COLO829 (cell line): ENCODE results near the gene PINLYP.

Experiments used
- DNase-seq: peaks from one replicate; pipeline ENCODE4 v3.0.0; 2012; ENCODE audit warnings: low spot score

PINLYP gene

GRCh38 chr19:43548706-43549105 lies 26.9 kb upstream of the PINLYP start:
- DNase-seq = no peak

GRCh38 chr19:43551399-43552197 lies 24.0 kb upstream of the PINLYP start:
- no peak for DNase-seq

GRCh38 chr19:43552198-43552450 lies 23.5 kb upstream of the PINLYP start:
- DNase-seq = no peak

DNA sequence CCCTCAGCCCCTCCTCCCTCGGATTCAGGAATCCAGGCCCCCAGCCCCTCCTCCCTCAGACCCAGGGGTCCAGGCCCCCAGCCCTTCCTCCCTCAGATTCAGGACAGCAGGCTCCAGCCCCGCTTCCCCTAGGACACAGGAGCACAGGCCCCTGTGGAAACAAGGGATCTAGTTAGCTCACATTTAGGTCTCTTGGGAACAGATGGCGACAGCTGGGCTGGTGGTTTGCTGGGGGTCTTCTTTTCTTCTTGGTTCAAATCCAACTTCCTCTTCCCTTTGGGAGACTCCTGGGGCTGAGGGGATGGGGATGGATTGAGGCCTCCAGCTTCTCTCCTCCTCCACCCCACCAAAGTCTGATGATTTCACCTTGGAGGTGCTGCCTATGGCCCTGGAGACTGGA lies 23.0 kb upstream of the PINLYP start:
- no peak for DNase-seq

DNA sequence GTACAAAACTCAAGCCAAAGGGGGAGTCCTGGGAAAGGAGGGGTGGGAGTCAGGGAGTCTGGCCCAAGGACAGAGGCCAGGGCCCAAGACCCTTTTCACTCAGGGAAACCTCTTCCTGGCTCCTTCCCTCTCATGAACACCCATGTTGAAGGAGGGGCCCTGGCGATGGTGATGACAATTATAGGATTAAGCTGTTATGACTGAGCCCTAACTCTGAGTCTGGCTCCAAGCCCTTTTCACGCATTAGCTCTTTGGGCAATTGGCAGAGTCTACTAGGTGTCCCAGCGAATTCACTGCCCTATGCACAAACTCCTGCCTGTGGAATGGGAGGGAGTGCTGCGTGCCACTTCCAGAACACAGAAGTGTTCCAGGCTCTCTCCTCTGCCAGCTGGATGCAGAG lies 21.9 kb upstream of the PINLYP start:
- DNase-seq = no peak

DNA sequence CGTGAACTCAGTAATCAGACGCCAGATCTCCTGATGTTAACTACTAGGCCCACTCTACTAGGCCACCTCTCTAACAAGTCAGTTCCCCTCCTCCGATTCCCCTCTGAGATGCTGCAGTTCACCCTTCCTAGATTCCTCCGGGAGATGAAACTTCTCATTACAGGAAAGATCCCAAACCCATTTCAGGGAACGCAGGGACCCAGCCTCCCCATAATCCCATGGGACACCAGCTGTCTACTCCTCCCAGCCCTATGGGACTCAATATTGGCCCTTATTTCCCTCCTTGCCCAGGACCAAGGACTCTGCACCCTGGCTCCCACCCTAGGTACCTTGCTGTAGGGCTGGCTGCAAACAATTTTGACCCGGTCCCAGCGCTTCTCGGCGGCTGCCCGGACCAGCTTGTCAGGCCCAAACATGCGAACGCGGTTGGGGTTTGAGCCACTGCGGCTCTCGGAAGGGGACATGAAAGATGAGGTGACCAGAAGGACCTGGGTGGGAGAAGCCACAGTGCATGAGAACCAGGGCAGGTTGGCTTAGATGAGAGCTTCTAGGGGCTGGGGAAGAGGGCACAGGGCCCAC lies 21.2 kb upstream of the PINLYP start:
- DNase-seq = no peak

GRCh38 chr19:43555185-43555770 lies 20.3 kb upstream of the PINLYP start:
- DNase-seq = peak; percentile 51

GRCh38 chr19:43560687-43561086 lies 14.9 kb upstream of the PINLYP start:
- DNase-seq = no peak

DNA sequence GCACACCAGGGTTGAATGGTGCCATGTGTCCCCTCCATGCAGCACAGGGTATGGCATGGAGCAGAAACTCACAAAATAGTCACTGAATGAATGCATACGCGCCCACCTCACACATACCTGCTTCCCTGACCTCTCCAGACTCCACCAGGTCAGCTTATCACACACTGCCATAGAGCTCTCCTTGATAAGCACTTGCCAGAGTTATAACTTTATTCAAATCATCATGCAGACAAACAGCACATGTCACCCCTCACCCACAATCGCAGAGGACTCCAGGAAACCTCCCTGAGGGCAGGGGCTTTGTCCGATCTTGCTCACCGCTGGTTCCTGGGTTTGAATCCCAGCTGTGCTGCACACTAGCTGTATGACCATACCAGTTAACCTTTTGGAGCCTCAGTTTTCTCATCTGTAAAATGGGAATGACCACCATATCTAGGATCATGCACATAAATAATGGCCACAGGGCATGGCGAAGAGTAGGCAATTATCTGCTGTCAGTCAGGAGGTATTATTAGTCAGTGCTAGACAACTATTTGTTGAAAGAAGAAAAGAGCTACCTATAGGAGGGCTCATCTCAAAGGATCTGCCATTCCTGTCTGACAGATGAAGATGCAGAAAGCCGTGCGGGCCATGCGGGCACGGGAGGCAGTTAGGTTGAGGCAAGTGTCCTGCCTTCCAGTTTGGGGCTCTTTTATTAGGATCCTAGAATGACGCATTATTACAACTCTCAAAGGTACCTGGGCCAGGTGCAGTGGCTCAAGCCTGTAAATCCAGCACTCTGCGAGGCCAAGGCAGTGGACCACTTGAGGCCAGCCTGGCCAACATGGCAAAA lies 14.2 kb upstream of the PINLYP start:
- no peak for DNase-seq

GRCh38 chr19:43562226-43562697 lies 13.3 kb upstream of the PINLYP start:
- DNase-seq = no peak

DNA sequence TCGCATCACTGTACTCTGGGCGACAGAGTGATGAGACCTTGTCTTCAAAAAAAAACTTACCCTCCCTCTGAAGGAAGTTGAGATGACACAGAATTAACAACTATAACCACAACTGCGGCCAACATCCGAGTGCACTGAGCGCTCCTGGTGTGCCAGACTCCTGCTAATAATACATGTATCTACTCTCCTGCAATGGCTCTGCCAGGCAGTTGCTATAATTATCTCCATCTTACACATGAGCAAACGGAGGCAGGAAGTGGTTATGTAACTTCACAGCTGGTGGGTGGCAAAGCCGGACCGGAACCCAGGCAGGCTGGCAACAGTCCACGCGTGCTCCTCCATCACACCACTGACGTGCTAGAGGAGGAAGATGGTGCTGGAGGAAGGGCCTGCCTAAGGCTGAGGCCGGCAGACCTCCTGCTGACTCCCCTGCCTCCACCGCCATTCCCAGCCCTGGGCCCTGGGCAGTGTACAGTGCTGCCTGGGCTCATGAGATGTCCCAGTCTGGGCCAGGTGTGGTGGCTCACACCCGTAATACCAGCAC lies 12.8 kb upstream of the PINLYP start:
- peak; percentile 50 for DNase-seq

GRCh38 chr19:43563816-43564457 lies 11.7 kb upstream of the PINLYP start:
- no peak for DNase-seq

GRCh38 chr19:43564800-43565199 lies 10.8 kb upstream of the PINLYP start:
- DNase-seq = no peak

GRCh38 chr19:43569657-43570056 lies 5.9 kb upstream of the PINLYP start:
- no peak for DNase-seq

GRCh38 chr19:43570174-43570791 lies 5.3 kb upstream of the PINLYP start:
- no peak for DNase-seq

DNA sequence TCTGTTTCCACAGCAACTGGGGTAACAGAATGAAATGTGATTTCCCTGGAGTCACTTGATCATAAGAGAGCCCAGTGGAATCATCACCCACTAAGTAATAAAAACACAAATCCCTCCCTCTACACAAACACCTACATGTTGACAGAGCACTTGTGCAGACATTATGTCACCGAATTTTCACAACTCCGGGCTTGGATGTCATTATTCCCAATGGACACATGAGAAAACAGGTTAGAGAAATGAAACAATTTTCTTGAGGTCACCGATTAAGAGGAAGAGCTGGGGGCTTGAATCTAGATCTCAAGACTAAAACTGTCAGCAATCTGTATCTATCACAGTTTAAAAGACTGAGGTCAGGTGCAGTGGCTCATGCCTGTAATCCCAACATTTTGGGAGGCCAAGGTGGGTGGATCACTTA lies 3.4 kb upstream of the PINLYP start:
- DNase-seq = no peak

- DNase-seq = peak; percentile 13
Observed at GRCh38 chr19:43574424-43575155, 1.0 kb upstream of the PINLYP start.

DNA sequence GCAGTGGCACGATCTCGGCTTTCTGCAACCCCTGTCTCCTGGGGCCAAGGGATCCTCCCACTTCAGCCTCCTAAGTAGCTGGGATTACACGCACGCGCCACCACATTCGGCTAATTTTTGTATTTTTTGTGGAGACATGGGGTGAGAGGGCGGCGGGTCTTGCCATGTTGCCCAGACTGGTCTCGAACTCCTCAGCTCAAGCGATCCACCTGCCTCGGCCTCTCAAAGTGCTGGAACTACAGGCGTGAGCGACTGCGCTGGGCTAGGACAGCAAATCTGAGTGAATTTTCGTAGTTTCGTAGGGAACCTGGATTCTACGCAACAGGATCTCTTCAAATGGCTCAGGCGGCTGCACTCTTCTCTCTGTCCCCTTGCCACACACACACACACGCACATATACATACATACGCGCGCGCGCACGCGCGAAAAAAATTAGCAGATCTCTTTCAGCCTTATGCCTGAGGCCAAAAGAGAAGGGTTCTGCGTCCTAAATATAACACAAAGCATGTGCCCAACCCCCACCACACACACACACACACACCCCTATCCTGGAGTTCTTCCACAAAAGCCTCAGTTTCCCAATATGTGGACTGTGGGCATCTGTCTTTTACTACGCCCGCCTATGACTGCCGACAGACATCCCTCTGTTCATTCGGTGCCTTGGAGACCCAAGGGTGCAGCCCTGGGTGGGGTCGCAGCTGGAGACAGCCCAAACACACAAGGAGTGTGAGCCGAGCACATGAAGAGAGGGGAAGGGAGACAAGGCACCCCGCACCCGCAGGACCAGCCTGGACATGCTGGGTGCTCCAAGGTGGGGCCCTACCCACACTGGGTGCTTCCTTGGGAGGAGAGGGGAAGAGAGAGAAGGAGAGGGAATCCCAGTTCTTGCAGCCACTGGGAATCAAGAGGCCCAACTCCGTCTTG lies 616 bp downstream of the PINLYP start:
- no peak for DNase-seq

DNA sequence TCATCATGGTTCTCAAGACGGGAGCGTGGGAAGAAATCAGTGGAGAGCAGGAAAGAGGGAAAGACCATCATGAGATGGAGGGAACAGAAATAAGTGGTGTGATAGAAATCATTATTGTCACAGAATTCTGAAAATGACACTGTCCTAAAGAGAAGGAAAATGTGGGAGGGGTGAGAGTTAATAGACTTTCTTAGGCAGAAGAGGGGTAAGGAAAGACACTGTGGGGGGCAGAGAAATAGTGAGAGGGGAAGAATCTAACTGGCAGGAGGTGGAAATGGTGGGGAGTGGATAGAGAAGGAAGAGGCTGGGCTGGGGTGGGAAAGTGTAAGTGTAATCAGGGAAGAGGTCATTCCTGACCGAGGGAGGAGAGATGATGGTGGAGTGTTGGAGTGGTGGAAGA lies 3.2 kb downstream of the PINLYP start:
- no peak for DNase-seq

DNA sequence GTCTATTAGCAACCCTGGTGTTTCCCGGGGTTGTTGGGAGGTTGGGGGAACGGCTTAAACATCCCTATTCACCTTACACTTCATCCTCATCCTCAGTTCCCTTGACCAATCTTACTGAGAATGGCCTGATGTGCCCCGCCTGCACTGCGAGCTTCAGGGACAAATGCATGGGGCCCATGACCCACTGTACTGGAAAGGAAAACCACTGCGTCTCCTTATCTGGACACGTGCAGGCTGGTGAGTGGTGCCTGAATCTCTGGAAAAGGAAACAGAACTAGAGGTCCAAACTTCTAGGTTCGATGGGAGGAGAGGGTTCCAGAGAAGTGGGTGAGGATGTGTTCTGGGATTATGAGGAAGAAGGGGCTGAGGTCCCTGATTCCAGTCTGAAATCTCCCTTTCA lies 5.9 kb downstream of the PINLYP start:
- DNase-seq = no peak
